CD4-positive, alpha-beta T cell treated with Interleukin-17A for 1 hour (primary cell): ENCODE results near the gene DACH1.

ENCODE experiments used
- DNase-seq: peaks from one replicate; pipeline ENCODE4 v3.0.0-alpha.2; 2020

The DACH1 gene

DNA sequence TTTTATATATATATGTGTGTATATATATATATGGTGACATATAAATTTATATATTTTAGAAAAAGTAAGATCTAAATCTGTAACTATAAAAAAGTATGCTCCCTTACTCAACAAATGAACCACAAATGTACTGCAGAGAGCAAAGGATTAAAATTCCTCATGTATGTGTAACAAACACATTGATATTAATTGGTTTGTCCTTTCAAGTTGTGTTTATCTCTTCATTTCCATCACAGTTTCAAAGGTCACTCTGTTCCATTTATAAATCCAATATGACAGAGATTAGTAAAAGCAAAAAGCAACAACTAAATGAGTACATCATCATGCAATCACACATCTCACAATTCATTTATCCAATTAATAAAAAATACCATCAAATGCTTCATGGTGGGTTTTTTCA is 247.9 kb downstream of the DACH1 start:
- DNase-seq = no peak

- DNase-seq = no peak
Observed at GRCh38 chr13:71618159-71618558, 248.8 kb downstream of the DACH1 start.

DNA sequence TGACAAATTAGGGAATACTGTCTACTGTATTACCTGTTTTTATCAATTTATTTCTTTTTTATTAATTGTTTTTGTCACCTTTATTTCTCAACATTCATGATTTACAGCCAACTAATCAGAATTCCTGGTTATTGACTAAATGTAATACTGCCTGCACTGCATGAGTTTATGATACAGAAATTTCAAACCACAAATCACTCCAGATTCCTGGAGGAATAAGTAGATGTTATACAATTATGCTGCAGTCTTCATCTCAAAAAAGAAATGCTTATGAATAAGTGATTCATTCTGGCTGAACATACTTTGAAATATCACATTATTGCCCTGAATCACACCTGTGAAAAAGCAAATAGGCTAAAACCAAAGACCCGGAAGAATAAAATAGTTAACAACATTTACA is 249.7 kb downstream of the DACH1 start:
- no peak for DNase-seq

DNA sequence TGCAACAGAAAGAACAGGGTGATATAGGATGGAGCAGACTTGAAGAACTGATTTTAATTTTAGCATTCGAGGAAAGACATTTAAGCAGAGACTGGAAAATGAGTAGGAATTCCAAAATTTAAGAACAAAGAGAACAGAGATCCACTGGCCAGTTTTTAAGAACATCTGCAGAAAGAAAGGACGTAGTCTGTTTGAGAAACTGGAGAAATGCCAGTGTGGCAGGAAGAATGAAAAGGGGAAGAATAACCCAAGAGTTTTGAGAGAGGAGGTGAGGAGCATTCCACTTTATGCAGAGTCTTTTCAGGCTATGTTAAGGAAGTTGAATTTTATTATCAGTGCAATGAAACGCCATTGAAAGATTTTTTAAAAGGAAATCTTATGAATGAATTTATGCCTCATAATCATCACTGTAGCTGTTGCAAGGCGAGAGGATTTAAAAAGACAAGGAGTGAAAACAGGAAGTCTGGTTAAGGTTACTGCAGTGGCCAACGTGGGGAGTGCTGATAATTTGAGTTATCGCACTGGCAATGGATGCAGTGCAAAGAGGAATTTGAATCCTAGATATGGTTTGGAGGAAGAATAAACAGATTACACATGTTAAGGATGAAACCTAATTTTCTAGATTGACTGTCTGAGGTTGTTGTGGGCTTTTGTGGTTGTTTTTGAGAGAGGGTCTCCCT is 253.8 kb downstream of the DACH1 start:
- no peak for DNase-seq

DNA sequence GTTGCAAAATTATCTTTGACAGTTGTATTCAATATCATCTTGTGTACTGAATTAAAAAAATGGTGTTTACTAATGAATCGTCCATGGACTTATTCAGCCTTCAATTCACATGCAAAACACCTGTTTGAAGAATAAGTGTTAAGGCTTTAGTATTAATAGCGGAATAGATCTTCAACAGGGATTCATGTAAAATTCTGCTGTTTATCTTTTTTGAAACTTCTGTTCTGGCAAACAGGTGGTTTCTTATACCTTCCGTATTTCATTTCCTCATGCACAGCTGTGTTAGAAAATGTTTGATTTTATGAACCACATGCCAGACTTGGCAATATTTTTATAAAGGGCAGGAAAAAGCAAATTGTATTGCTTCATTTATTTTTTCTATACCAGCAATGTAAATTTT is 255.7 kb downstream of the DACH1 start:
- no peak for DNase-seq

GRCh38 chr13:71610876-71611275 is 256.1 kb downstream of the DACH1 start:
- DNase-seq = no peak

DNA sequence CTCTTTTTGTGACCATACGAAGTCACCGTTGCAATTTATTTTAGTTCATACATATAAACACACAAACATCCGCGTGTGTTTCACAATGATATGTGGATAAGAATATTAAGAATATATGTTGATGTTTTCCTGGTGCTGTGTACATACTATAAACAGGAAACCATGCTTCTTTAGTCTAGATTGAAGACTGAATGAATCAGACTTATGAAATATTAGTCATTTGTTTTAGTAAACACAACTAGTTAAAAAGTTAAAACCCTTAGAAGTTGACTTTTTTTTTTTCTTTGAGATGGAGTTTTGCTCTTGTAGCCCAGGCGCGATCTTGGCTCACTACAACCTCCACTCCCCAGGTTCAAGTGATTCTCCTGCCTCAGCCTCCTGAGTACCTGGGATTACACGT is 257.7 kb downstream of the DACH1 start:
- no peak for DNase-seq

DNA sequence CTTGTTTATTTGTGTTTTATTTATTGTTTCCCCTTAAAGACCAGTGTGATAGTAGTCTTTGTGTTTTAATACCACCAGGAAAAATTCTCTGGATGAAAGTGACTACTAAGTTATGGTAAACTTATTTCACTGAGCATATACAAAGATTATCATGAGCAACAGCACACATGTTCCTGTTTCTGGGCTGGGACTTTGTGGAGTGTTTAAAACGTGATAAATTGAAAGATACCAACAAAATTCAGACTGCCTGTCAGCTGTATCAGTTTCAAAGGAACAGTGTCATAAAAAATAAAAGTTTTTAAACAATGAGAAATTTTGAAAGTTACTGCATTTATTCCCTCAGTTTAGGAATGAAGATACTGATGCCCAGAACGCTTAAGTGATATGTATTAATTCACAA is 259.4 kb downstream of the DACH1 start:
- no peak for DNase-seq

DNA sequence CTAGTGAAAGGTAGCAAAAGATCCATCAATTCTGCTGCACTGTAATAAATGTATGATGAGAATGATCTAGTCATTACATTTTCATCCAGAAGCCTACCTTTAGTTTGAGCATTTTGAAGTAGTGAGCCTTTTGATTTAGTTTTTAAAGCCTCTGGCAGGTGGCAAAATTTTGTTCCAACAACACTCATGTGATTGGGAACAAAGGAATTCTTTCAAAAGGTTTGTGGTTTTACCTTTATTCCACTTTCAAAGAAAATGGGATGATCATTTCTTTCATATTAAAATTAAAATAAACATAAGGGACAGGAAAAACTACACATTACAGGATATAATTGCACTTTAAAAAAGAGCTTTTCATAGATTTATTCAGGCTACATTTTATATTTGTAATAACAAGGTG is 260.2 kb downstream of the DACH1 start:
- DNase-seq = no peak

GRCh38 chr13:71605744-71606143 is 261.3 kb downstream of the DACH1 start:
- DNase-seq = no peak

- no peak for DNase-seq
Observed at GRCh38 chr13:71603255-71603654, 263.7 kb downstream of the DACH1 start.

DNA sequence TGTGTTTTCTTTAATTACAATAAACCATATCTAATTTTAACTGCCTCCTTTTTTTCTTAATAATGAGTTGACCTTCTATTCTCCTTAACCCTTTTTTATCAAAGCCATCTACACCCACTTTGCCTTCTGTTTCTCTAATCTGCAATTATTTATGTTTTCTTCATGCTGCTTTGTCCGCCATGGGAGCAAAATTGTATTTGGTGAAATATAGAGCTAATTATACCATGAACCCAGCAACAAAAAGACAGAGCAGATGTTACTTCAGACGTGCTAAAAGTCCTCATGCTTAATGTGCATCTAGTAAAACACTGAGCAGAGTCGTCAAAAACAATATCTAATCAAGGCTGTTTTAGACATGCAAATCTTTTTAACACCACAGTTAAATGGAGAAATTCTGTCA is 264.7 kb downstream of the DACH1 start:
- no peak for DNase-seq

DNA sequence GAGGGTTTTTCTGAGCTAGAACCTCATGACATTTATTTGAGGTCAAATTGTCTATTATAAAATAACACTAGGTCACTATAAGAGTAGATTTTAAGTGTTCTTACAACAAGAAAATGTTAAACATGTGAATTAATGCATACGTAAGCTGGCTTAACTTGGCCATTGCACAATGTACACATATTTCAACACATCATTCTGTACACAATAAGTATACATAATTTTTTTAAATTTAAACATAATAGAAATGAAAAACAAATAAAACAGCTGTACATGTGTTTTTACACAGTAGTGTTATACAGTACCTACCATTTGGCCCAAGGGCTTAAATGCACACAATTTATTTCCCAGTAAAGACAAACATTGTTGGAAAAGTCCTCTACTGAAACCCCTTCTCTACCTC is 269.9 kb downstream of the DACH1 start:
- no peak for DNase-seq

- no peak for DNase-seq
Observed at GRCh38 chr13:71596116-71596515, 270.9 kb downstream of the DACH1 start.

DNA sequence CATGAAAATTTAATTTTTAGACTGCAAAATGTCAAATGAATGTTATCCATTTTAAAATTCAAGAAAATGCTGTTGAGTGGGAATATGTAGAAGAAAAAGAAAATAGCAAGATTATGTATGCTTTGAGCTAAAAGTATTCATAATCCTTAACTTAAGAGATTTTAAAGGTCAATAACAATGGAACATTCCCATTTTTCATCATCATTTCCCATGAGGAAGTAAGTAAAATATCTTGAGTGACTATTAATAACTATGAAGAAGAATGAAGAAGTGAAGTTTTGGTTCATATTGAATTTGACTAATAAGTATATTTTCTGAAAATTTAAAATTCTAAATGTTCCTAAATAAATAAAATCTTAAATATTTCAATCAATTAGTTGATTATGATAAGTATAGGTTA is 273.4 kb downstream of the DACH1 start:
- no peak for DNase-seq

- no peak for DNase-seq
Observed at GRCh38 chr13:71591374-71591773, 275.6 kb downstream of the DACH1 start.

DNA sequence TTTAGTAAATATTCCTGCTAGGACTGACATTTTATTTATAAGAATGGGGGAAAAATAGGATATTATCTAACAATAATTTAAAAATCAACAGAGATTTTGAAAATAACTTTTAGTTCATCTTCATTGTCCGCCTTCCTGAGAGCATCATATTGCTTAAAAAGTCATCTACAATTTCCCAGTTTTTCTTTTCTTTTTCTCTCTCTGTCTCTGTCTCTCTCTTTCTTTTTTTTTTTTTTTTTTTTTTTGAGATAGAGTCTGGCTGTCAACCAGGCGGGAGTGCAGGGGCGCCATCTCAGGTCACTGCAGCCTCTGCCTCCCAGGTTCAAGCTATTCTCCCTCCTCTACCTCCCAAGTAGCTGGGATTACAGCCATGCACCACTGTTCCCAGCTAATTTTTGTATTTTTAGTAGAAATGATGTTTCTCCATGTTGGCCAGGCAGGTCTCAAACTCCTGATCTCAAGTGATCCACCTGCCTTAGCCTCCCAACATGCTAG is 276.3 kb downstream of the DACH1 start:
- no peak for DNase-seq

DNA sequence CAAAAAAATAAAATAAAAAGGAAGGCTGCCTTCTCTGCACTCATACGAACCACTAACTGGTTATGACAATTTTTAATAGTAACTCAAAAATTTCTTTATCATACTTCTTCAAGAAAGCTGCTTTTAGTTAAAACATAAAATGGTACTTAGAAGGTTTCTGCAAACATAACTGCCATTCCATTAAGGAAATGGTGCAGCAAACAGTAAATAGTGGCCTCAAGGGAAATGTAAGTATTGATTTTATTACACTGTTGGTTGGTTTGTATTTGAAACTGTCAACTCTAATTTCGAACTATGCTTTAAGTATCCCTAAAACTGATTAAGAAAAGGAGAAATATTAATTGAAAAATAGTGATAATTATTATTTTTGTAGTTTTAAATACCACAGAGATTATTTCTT is 278.0 kb downstream of the DACH1 start:
- DNase-seq = no peak

DNA sequence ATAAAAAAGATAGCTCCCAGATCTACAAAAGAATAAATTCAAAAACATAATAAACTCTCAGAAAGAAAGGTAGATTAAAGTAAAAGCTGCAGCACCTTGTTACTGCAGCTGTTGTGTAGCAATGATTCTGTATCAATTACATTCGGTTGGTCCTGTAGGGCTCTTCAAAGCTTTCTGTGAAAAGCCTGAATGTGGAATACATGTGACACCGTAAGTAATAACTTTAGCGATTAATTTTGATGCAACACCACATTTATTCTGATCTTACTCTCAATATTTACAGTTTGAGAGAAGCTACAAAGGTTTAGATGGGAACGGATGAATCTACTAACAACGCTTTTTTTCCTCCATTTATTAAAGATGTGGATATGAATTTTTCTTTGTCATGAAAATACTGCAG is 279.2 kb downstream of the DACH1 start:
- DNase-seq = no peak

DNA sequence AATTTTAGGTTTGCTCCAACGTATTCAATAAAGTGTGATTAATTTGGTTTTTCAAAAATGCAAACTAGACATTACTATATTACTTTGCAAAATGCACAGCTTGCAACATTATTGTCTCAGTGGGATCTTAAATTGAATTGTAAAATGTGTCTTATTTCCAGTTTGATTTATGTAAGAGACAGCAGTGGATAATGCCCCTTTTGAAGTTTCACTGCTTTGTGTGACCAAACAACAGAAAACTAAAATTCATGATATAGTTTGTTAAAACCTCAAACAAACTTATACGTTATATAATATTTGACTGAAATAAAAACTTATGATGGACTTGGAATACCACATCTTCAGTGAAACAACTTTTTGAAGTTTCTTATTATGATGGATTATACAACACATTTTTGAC is 279.8 kb downstream of the DACH1 start:
- no peak for DNase-seq

DNA sequence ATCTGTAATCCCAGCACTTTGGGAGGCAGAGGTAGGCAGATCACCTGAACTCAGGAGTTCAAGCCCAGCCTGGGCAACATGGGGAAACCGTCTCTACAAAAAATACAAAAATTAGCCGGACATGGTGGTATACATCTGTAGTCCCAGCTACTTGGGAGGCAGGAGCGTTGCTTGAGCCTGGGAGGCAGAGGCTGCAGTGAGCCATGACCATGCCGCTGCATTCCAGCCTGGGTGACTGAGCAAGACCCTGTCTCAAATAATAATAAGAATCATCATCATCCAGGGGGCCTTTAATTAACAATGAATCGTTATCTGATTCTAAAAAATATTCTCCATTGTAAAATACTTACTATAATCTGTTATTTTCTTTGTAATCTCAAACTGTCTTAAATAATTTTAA is 283.4 kb downstream of the DACH1 start:
- no peak for DNase-seq

- no peak for DNase-seq
Observed at GRCh38 chr13:71580614-71581013, 286.4 kb downstream of the DACH1 start.

GRCh38 chr13:71578048-71578447 is 289.0 kb downstream of the DACH1 start:
- DNase-seq = no peak

GRCh38 chr13:71577127-71577526 is 289.9 kb downstream of the DACH1 start:
- DNase-seq = no peak

DNA sequence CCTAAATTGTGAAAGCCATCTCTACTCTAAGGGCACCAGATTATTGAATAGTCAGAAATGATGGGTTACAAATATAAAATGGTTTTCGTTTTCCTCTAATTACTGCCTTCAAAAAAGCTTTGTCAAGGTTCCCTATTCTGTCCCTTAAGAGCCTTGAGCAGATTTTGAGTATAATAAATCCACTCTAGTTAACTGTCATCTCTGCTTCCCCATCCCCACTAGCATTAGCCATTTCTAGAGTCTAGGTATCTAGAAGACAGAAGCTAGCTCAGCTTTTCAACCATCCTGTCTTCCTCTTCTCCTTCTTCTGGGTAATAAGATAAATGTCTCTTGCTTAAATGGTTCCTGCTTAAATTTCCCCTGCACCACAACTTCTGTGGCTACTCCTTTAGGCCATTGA is 290.4 kb downstream of the DACH1 start:
- DNase-seq = no peak

DNA sequence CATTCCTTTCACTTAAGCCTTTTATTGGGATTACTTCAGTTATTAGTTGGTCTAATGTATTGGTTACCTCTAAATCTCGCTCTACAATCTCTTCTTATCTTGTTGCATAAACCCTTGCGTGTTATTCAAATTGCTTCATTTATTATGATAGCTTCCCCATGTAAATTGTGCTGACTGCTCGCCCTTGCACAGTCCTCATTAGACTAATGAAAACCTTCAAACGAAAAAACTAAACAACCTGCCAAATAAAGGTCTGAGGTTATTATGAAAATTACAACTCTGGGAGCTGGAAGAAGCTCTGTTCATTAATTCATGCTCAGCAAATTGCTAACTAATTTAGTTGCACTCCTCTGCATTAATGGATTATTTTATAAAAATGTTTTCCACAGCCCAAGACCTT is 320.1 kb downstream of the DACH1 start:
- no peak for DNase-seq
